HG03095 (cell line): ENCODE data around the gene PBX4.
"Not testable (repeated sequence)": the region's sequence is repeated elsewhere in the genome, so short reads cannot be mapped to it uniquely, and the experiment has no call there.

Source experiments
- ATAC-seq: cut with Tn5 transposase; IDR thresholded peaks from one replicate; pipeline ENCODE4 v1.9.1; 2021; ENCODE audit warnings: moderate library complexity; ENCODE audit not compliant: unreplicated experiment

Gene PBX4

GRCh38 chr19:19627621-19628500 is 9.4 kb upstream of the PBX4 start, which contains the start of gene LPAR2:
LPAR2 (minus strand) TSS chr19:19628220; CDS start chr19:19627275, 945 bp downstream.
- no peak for ATAC-seq

- ATAC-seq = no peak
These were observed 8.3 kb upstream of the PBX4 start for GRCh38 chr19:19626516-19627472.

- ATAC-seq = no peak
These were observed 5.6 kb upstream of the PBX4 start for GRCh38 chr19:19624032-19624570.

- no peak for ATAC-seq
These were observed 4.9 kb upstream of the PBX4 start for GRCh38 chr19:19623383-19623782.

GRCh38 chr19:19619849-19620210 is 1.3 kb upstream of the PBX4 start:
- no peak for ATAC-seq

GRCh38 chr19:19619181-19619848 is 828 bp upstream of the PBX4 start:
- ATAC-seq = no peak

- no peak for ATAC-seq
These were observed 3.4 kb downstream of the PBX4 start for GRCh38 chr19:19615086-19615485.

GRCh38 chr19:19613506-19613905 is 5.0 kb downstream of the PBX4 start:
- no peak for ATAC-seq

GRCh38 chr19:19610376-19611202 is 7.9 kb downstream of the PBX4 start:
- ATAC-seq = no peak

GRCh38 chr19:19606686-19607085 is 11.8 kb downstream of the PBX4 start:
- not testable (repeated sequence) for ATAC-seq

GRCh38 chr19:19606021-19606420 is 12.5 kb downstream of the PBX4 start:
- ATAC-seq = no peak

- no peak for ATAC-seq
These were observed 15.7 kb downstream of the PBX4 start for GRCh38 chr19:19602713-19603324.

GRCh38 chr19:19602136-19602712 is 16.3 kb downstream of the PBX4 start:
- ATAC-seq = no peak

GRCh38 chr19:19600793-19601330 is 17.6 kb downstream of the PBX4 start:
- no peak for ATAC-seq

- not testable (repeated sequence) for ATAC-seq
These were observed 19.6 kb downstream of the PBX4 start for GRCh38 chr19:19598728-19599451.

- ATAC-seq = peak; percentile 56
These were observed 20.6 kb downstream of the PBX4 start for GRCh38 chr19:19597809-19598306.

- ATAC-seq = no peak
These were observed 23.3 kb downstream of the PBX4 start for GRCh38 chr19:19595171-19595701.

GRCh38 chr19:19594381-19594780 is 24.1 kb downstream of the PBX4 start:
- no peak for ATAC-seq
